SW 1271 (cell line): ENCODE results near the gene PITX1.

ENCODE experiments used
- DNase-seq, 2 experiments: peaks; one replicate each; lab custom pipeline; 2025; lab: John Stamatoyannopoulos, UW

PITX1 gene

DNA sequence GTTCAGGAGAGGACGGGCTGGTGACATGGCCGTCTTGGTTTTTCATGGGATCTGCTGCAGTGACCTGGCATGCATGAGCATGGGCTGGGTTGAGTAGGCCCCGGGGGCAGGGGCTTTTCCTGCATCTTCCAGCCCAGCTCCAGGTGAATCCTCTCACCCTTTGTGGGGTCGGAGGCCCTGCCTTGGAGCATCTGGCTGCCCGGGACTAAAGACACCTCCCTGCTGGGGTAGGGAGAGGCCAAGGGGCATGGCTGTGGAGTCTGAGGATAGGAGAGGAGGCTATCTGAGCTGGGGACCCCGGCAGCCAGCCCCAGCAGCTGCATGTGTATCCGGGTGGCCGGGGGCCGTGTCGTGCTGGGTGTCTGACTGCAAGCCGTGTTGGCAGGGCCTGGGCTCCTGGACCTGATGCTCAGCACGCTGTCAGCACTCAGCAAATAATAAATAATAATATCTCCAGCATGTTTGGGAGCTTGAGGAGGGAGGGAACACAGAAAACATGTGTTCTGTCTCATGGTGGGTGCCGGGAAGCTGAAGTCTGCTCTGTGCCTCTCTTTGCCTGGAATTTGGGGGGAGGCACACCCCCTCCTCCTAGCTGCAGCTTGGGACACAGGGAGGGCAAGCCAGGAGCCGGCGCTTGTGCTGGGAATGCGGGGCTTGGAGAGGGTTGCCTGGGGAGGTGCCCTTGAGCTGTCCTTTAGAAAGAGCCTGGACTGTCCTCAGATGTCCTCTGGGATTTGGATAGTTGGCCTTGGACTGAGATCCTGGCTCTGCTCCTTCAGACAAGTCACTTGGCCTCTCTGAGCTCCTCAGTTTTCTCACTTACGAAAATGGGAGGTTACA is 28.4 kb upstream of the PITX1 start:
- no peak for DNase-seq

DNA sequence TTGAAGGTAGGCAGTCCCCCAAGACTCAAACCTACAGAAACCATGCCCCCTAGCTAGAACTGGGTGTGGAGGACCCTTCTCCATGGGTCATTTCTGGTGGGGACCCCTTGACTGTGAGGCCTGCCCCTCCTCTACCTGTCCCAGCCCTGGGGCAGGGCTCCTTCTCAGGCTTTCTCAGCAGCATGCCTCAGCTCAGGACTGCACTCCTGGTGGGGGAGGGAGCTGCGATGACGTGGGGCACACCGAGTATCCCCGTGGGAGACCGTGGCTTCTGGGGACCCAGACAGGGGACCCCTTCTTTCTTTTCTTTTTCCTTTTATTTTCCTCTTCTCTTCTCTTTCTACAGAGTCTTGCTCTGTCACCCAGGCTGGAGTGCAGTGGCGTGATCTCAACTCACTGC is 27.0 kb upstream of the PITX1 start:
- no peak for DNase-seq

DNA sequence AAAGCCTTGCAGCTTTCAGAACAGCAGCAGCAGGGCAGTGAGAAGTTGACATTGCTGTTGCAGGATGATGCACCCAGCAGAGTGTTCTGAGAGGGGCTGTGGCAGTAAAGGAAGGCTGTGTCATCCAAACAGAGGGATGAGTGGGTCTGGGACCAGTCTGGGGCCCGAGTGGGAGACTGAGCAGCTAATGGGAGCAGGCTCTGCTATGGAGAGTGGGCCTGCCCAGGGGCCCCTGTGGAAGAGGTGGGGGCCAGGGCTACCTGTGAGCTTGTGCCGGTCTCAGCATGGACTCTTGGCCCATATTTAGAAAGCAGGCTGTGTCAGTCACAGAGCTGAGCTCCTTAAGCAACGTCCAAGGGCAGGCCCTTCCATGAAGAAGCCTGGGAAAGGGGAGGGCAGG is 26.0 kb upstream of the PITX1 start:
- no peak for DNase-seq

DNA sequence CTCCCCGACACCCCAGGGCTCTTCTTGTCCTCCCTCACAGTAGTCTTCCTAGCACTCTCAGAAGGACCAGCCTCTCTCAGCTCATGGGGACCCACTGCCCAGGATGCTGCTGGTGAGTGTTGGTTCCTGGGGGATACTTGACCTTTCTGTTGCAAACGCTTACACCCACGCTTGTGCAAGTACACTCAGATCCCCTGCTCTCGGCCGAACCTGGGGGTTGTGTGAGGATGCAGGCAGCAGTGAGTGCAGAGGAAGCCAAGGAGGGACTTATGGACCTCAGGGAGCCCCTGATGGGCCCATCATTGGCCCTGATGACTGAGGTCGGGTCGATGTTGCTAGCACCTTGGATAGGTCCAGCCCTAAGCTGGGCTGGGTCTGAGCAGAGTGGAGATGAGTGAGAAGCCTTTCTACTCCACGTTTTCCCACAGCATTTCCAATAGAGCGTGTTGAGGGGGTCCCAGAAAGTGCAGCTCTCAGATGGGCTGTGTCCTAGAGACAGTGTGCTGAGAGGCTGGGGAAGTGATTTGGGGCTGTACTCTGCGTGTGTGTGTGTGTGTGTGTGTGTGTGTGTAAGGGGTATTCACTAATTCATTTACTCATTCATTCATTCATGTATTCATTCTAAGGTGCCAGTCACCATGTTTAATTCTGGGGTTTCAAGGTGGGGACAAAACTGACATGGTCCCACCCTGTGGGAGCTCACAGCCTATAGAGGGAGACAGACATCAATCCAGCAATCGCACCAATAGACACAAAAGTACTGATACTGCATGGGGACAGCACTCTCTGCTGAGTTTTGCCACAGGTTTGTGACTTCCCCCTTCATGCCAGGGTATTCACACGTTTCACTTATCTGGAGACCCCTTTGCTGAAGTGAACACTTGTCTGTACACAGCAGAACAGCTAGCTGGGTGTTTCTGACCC is 25.2 kb upstream of the PITX1 start:
- no peak for DNase-seq

DNA sequence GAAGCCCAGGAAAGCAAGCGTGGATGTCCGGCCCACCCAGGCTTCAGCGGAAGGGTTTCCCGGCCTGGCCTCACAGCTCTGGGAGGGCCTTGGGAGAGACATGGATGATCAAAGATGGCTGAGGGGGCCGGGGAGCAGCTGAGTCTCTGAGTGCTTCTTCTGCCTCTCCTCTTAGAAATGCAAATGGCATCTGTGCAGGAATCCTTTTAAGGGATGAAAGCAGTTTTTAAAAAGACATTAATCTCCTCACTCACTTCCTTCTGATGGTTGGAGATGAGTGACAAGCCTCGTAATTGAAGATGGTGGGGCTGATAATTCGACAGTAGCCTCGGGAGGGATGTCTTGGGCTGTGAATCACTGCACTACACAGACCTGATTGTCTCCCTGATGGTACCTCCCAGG is 24.3 kb upstream of the PITX1 start:
- no peak for DNase-seq

DNA sequence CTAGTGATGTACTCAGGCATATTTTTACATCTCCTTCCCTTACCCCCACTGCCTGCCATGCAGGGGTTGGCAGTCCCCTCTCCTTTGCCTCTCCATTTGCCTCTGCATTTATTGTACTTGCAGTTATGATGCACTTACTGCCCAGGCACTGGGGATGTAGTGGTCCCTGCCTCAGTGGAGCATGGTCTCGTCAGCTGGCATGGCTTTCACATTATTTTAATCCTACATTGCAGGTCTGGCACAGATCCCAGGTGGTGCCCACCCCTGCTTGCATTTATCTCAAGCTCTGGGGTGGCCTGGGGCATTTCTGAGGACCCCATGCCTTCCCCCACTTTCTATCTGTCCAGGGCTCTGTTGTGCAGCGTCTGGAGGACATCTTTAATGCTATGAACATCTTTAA is 23.2 kb upstream of the PITX1 start:
- DNase-seq = no peak

DNA sequence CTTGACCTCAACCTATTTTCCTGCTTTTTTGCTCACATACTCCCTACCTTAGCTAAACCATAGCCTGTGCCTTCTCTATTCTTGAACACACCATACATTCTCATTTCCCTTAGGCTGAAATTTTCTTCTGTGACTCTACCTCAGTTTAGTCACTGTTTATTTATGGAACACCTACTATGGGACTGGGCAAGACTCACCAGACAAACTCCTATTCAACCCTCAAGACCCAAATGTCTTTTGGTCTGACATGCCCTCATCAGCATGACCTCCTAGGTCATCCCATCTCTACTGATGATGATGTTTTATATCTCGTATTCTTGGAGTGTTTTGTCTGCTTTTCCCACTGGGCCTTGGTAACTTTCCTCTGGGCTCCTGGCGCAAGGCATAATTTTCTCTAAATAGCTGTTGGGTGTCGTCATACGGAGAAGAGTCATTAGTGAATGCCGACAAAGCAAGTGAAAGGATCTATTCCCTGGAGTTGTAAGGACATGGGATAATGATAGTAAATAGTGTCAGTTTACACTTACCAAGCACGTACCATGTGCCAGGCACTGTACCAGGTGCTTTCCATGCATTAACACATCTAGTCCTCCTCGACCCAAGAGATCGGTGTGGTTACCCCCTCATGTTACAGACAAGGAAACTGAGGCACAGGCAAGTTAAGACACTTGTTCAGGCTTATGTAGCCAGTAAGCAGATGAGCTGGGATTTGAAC is 22.4 kb upstream of the PITX1 start:
- DNase-seq = no peak

DNA sequence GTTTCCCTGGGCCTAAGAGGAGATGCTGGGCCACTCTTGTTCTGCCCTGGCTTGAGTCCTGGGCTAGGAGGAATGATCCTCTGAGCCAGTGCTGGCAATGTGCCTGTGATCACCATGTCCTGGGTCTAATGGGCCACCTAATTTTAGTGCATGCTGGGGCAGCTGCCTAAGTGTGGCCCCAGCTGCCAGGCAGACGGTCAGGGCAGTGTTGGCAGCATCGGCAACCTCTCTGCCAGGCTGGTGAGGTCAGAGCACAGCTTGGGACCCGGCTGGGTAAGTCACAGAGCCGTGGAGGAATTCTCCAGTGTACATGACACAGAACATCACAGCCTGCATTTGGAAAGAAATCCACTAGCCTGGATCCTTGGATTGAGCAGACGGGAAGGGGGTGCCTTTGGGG is 21.4 kb upstream of the PITX1 start:
- no peak for DNase-seq

DNA sequence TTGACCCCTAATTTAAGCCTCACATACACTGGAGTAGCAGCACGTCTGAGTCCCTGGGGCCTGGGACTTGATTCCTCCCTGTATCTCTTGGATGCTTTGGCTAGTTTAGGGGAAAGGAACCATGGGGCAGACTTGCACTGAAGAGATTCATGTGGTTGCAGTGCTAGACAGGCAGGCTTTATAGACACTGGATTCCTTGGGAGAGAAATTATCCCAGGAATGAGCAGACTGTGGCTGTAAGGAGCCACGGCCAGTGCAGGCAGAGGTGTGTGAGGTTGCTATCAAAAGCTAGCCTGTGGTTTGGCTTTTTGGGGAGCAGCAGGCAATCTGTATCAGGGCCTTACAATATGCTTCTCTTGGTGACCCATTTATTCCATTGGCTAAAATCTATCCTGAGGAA is 20.5 kb upstream of the PITX1 start:
- no peak for DNase-seq

DNA sequence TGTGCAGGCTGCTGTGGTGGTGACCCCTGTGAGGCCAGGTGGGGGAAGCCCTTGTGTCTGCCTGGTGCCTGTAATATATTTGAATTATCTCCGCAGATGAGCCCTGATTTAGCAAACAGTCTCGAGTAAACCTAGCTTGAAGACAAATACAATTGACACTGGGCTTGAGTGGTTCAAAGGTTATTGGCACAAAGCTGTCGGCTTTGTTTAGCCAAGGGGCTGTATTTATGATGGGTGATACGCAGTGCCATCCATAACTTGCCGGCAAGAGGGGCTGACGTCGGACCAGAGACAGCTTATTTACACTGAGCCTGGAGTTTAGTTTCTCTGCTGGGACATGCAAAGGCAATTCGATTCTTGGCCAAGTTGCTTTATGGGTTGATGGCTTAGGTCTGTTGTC is 20.0 kb upstream of the PITX1 start:
- no peak for DNase-seq

DNA sequence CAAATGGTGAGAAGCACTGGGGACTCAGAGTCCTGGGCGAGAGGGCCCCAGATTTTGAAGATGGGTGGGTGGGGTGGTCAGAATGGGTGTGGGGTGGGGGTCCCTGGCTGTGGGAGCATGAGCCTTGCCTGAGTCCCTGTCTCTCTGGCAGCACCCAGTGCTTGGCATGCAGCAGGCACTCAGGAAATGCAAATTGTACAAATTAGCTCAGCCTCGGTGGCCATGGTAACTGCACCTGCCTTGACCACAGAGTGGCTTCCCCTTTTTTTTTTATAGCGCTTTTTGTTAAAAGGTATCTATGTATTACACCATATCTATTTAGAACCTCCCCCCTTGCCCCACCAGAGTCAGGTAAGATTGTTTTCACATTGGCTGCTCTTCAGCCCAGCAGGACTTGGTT is 19.2 kb upstream of the PITX1 start:
- DNase-seq = no peak

DNA sequence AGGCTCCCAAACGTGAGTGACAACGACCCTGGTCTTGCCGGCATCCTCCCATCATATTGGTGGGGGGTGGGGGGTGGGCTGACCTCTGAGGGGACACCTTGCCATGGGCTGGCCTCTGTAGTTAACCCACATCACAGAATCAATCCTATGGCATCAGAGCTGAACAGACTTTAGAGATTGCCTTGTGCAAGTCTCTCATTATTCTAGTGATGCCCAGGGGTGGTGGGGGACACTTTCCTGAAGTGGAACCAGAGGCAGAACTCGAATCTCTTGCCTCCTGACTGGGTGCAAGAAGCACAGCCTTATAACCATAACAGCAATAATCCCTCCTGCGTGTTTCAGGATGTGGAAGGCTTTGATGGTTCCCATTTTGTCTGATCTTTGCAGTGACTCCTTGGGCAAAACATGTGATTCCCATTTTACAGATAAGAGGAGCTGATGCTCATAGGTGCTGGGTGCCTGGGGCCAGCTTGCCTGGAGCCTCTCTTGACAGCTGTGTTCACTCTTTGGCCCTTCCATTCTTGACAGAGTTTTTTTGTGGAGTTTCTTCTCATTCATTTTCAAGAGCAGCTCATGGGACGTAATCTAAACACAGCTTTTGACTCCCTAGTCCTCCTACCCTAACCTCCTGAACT is 18.6 kb upstream of the PITX1 start:
- no peak for DNase-seq

DNA sequence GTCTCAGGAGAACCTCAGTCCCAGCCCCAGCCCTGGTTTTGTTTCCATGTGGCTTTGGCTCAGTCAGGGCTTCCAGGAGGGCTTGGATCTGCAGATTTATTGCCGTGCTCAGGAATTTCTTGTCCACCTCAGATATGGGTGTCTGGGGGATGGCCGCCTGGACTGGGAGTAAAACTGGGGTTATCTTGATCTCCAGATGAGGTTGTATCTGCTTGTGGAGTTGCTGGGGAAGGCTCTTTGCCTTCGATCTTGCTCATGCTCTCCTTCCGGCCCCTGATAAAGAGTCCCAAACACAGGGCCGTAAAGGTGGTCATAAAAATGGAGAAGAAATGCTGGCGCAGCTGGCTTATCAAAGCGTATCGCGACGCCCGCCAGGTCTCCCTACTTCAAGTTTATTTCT is 17.8 kb upstream of the PITX1 start:
- DNase-seq = no peak

DNA sequence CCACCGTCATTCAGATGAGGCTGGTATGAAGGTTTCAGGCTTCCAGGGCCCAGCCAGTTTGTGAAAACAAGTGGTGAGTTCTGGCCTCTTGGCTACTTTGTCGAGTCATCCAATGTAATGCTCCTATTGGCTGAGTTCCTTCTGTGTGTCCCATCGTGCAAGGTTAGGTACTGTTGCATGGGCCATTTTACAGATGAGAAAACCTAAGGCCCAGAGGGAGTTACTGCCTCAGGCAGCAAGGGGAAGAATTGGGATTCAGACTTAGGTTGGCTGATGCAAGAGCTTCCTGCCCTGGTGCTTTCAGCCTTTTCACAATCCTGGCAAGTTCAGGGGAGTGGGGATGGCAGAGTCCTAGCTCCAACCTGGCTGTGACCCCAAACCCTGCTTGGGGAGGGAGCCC is 17.4 kb upstream of the PITX1 start:
- no peak for DNase-seq

DNA sequence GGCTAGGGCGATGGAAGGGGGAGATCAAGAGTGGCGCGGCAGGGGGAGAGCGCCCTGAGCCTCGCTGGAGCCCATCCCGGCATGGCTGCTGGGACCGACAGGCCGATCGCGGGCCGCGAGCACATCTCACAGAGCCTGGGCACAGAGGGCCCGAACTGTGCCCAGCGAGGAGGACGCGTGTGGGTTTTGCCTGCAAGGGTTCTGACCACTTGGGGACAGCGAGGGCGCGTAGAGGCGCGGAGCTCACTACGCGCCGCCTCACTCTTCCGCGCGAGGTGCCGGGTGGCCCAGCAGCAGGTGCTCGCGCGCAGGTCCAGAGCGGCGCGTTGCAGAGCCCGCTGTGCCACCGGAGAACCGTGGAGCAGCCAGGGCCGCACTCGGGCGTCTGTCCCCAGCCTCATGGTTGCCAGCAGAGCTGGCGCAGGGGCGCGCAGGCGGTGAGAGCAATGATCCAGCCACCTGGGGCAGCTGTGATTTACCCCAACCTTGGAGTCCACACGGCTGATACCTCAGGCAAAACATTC is 16.3 kb upstream of the PITX1 start:
- DNase-seq = no peak

DNA sequence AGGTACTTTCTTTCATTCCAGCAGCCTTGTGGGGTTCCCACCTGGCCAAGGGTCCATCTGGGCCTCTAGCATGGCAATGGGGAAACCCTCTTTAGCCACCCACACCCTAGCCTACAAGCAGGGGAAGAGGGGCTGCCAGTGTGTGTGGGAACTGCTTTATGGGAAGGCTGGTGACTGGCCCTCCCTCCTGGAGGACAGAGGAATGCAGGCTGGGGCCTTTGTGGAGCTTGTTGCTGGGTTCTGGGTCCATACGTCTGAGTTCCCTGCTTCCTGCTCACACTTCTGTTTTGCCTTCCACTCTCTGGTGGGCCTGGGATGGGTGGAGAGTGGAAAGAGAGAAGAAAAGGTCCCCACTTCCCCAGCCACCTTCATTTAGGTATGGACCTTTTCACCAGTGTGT is 14.9 kb upstream of the PITX1 start:
- no peak for DNase-seq

DNA sequence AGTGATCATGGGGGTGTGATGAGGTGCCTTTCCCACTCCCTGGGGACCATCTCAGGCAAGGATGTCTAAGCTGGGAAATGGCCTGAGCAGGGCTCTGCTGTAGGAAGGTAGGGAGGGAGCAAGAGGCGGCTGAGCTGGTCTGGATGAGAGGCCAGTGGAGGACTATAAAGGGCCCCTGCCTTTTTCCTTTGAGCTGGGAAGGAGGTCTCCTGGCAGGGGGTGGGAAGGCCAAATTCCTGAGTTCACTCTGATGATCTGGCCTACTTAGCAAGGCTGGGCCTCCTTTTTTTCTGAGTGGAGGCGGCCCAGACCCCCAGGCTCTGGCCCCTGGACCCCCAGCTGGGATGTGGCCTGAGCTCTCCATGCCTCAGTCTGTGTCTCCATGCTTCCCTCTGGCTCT is 14.3 kb upstream of the PITX1 start:
- DNase-seq = no peak

DNA sequence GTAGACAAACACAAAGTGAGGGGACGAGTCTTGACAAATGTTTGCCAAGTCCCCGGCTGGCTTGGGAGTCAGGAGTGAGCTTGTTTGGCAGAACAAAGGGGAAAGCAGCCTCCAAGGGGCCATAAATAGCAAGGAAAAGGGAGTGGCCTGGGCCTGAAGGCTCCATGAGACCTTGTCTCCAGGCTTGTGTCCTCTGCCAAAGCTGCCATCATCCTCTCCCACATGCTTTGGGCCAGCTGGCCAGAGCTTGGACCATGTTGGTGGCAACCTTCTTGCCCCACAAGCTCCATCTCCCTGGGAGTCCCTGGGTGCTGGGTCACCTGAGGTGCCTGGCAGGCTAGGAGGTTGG is 13.3 kb upstream of the PITX1 start:
- DNase-seq = no peak

DNA sequence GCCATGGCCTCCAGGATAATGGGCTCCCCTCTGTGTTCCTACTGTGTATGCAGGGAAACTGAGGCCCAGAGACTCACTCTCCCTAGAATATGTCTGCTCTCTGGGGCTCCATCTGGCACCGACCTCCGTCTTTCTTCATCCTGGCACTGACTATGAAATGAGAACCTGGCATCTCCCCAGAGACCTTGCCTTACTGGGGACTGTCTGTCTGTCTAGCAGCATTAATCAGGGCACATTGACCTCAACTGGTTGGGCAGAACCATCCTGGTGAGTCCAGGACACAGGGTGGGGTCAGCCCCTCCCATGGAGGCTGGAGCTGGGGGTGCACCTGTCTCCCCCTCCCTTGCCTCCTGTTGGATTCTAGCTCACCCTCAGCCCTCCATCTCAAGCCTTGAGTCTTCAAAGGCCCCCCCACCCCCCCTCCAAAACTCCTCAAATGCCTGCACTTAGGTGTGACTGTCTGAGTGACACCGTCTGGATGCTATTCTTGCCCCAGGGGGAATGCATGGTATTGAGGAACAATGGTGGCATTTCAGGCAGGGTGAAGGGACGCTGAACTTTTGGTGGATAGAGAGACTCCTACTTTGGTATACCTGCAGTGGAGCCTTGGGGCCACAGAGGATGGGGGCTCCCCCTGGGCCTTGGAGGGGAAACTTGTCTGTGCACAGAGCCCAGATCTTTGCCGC is 12.8 kb upstream of the PITX1 start:
- no peak for DNase-seq

DNA sequence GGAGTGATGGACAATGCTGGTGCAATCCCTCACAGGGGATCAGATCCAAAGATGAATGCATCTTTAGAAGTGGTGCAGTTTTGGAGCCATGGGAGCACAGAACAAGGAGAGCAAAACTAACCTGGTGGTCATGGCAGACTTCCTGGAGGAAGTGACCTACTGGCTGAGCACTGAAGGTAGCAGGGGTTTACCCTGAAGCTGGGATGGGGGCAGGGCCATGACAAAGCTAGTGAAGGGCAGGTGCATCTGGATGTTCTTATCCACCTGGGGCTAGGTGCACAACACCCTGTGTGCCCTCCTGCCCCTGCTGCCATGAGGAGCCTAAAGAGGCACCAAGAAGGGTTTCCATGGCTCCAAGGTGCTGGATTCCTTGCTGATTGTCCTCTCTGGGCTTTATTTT is 11.5 kb upstream of the PITX1 start:
- DNase-seq = no peak

DNA sequence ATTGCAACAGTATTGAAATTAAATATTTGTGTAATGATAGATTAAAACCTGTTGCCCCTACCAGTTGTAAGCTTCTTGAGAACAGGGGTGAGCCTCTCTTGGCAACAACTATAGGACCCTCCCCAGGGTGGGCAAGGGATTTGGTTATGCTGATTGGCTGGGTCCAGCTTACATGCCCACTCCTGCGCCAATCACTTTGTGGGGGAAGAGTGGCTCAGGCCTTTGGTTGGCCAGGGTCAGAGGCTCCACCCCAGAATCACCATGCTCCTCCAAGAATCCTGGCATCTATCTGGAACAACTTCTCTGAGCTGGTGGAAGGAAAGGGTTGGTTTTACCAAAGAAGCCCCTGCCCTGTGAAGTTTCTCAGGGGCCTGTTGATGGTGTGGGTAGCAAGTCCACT is 8.6 kb upstream of the PITX1 start:
- DNase-seq = no peak
